Measurements from ENCODE around the gene FLRT2. TPM values are rescaled to one million over a fixed set of nuclear protein-coding genes. Genes with fewer than 3 reads are reported as not detected.

FLRT2 gene
- total RNA-seq, 2 donors from 2014 or later, result 0.25 to 1.5 TPM

GRCh38 chr14:85579942-85580341 lies 50.0 kb downstream of the FLRT2 start:
- no peak overlapping the region for H3K4me3 Mint-ChIP-seq
- H3K4me1 Mint-ChIP-seq (ENCODE audit: low read depth in 2 of 2), result no peaks in the 10 kb centered on the region
- H3K27me3 Mint-ChIP-seq, result no peaks in the 10 kb centered on the region
- H3K9me3 Mint-ChIP-seq, result no peaks in the 10 kb centered on the region
- no peak overlapping the region for H3K27ac Mint-ChIP-seq
- ATAC-seq (no peak), DNase-seq (ENCODE audit: low spot score) (no peak)
- no peaks in the 10 kb centered on the region for H3K36me3 Mint-ChIP-seq

GRCh38 chr14:85580536-85581140 lies 50.7 kb downstream of the FLRT2 start:
- ATAC-seq (no peak), DNase-seq (ENCODE audit: low spot score) (no peak)
- H3K27ac Mint-ChIP-seq, result no peak overlapping the region
- H3K27me3 Mint-ChIP-seq, result no peaks in the 10 kb centered on the region
- no peaks in the 10 kb centered on the region for H3K4me1 Mint-ChIP-seq (ENCODE audit: low read depth in 2 of 2)
- no peaks in the 10 kb centered on the region for H3K9me3 Mint-ChIP-seq
- no peak overlapping the region for H3K4me3 Mint-ChIP-seq
- H3K36me3 Mint-ChIP-seq, result no peaks in the 10 kb centered on the region

GRCh38 chr14:85581691-85582090 lies 51.7 kb downstream of the FLRT2 start:
- Mint-ChIP-seq H3K9me3 (no peaks in the 10 kb centered on the region), H3K36me3 (no peaks in the 10 kb centered on the region), H3K4me1 (ENCODE audit: low read depth in 2 of 2) (no peaks in the 10 kb centered on the region), H3K27ac (no peak overlapping the region), H3K27me3 (no peaks in the 10 kb centered on the region), H3K4me3 (no peak overlapping the region)
- ATAC-seq (no peak), DNase-seq (ENCODE audit: low spot score) (no peak)

- Mint-ChIP-seq H3K36me3 (no peaks in the 10 kb centered on the region), H3K4me1 (ENCODE audit: low read depth in 2 of 2) (peaks cover 4% of the 10 kb centered on the region in 2 donors), H3K27ac (no peak overlapping the region), H3K4me3 (no peak overlapping the region), H3K9me3 (no peaks in the 10 kb centered on the region), H3K27me3 (no peaks in the 10 kb centered on the region)
- ATAC-seq, result no peak
- no peak for DNase-seq (ENCODE audit: low spot score)
Measured at GRCh38 chr14:85583380-85583779, 53.4 kb downstream of the FLRT2 start.

GRCh38 chr14:85584481-85584880 lies 54.5 kb downstream of the FLRT2 start:
- Mint-ChIP-seq H3K27ac (no peak overlapping the region), H3K4me1 (ENCODE audit: low read depth in 2 of 2) (peaks cover 4% of the 10 kb centered on the region in 2 donors), H3K36me3 (no peaks in the 10 kb centered on the region), H3K4me3 (no peak overlapping the region), H3K9me3 (no peaks in the 10 kb centered on the region), H3K27me3 (no peaks in the 10 kb centered on the region)
- DNase-seq (ENCODE audit: low spot score) (no peak), ATAC-seq (no peak)

- no peak overlapping the region for H3K27ac Mint-ChIP-seq
- no peaks in the 10 kb centered on the region for H3K36me3 Mint-ChIP-seq
- no peaks in the 10 kb centered on the region for H3K9me3 Mint-ChIP-seq
- peaks cover 4% of the 10 kb centered on the region in 2 donors for H3K4me1 Mint-ChIP-seq (ENCODE audit: low read depth in 2 of 2)
- no peak for ATAC-seq
- H3K27me3 Mint-ChIP-seq, result peaks cover 0 to 3% of the 10 kb centered on the region in 2 donors
- no peak for DNase-seq (ENCODE audit: low spot score)
- no peak overlapping the region for H3K4me3 Mint-ChIP-seq
Measured at GRCh38 chr14:85587151-85587711, 57.3 kb downstream of the FLRT2 start.

- Mint-ChIP-seq H3K27me3 (peaks cover 0 to 3% of the 10 kb centered on the region in 2 donors), H3K4me1 (ENCODE audit: low read depth in 2 of 2) (peaks cover 4% of the 10 kb centered on the region in 2 donors), H3K36me3 (no peaks in the 10 kb centered on the region), H3K27ac (no peak overlapping the region), H3K9me3 (no peaks in the 10 kb centered on the region), H3K4me3 (no peak overlapping the region)
- ATAC-seq (no peak), DNase-seq (ENCODE audit: low spot score) (no peak)
Measured at GRCh38 chr14:85590784-85591183, 60.8 kb downstream of the FLRT2 start.

GRCh38 chr14:85594217-85594616 lies 64.3 kb downstream of the FLRT2 start:
- no peak overlapping the region for H3K4me3 Mint-ChIP-seq
- peaks cover 0 to 3% of the 10 kb centered on the region in 2 donors for H3K27me3 Mint-ChIP-seq
- no peaks in the 10 kb centered on the region for H3K4me1 Mint-ChIP-seq (ENCODE audit: low read depth in 2 of 2)
- ATAC-seq (no peak), DNase-seq (ENCODE audit: low spot score) (no peak)
- H3K36me3 Mint-ChIP-seq, result no peaks in the 10 kb centered on the region
- H3K27ac Mint-ChIP-seq, result no peak overlapping the region
- no peaks in the 10 kb centered on the region for H3K9me3 Mint-ChIP-seq

GRCh38 chr14:85595981-85596380 lies 66.0 kb downstream of the FLRT2 start:
- H3K4me1 Mint-ChIP-seq (ENCODE audit: low read depth in 2 of 2), result no peaks in the 10 kb centered on the region
- no peak overlapping the region for H3K27ac Mint-ChIP-seq
- ATAC-seq (no peak), DNase-seq (ENCODE audit: low spot score) (no peak)
- no peak overlapping the region for H3K4me3 Mint-ChIP-seq
- H3K36me3 Mint-ChIP-seq, result no peaks in the 10 kb centered on the region
- H3K27me3 Mint-ChIP-seq, result peaks cover 2 to 8% of the 10 kb centered on the region in 2 donors
- H3K9me3 Mint-ChIP-seq, result peaks cover 4% of the 10 kb centered on the region

GRCh38 chr14:85596562-85596961 lies 66.6 kb downstream of the FLRT2 start:
- H3K36me3 Mint-ChIP-seq, result no peaks in the 10 kb centered on the region
- no peak overlapping the region for H3K27ac Mint-ChIP-seq
- DNase-seq (ENCODE audit: low spot score) (no peak), ATAC-seq (no peak)
- H3K27me3 Mint-ChIP-seq, result peaks cover 2 to 8% of the 10 kb centered on the region in 2 donors
- H3K4me1 Mint-ChIP-seq (ENCODE audit: low read depth in 2 of 2), result no peaks in the 10 kb centered on the region
- no peak overlapping the region for H3K4me3 Mint-ChIP-seq
- peaks cover 4% of the 10 kb centered on the region for H3K9me3 Mint-ChIP-seq

- DNase-seq (ENCODE audit: low spot score), result no peak
- Mint-ChIP-seq H3K36me3 (no peaks in the 10 kb centered on the region), H3K27ac (no peak overlapping the region), H3K9me3 (peaks cover 4% of the 10 kb centered on the region), H3K4me1 (ENCODE audit: low read depth in 2 of 2) (no peaks in the 10 kb centered on the region), H3K27me3 (peaks cover 2 to 8% of the 10 kb centered on the region in 2 donors), H3K4me3 (no peak overlapping the region)
- ATAC-seq, result no peak
Measured at GRCh38 chr14:85597701-85598100, 67.8 kb downstream of the FLRT2 start.

- no peaks in the 10 kb centered on the region for H3K36me3 Mint-ChIP-seq
- ATAC-seq (no peak), DNase-seq (ENCODE audit: low spot score) (no peak)
- no peak overlapping the region for H3K4me3 Mint-ChIP-seq
- peaks cover 2 to 8% of the 10 kb centered on the region in 2 donors for H3K27me3 Mint-ChIP-seq
- H3K9me3 Mint-ChIP-seq, result peaks cover 4% of the 10 kb centered on the region
- H3K4me1 Mint-ChIP-seq (ENCODE audit: low read depth in 2 of 2), result no peaks in the 10 kb centered on the region
- no peak overlapping the region for H3K27ac Mint-ChIP-seq
Measured at GRCh38 chr14:85599939-85600338, 70.0 kb downstream of the FLRT2 start.

GRCh38 chr14:85601246-85601645 lies 71.3 kb downstream of the FLRT2 start:
- no peak for ATAC-seq
- no peak overlapping the region for H3K4me3 Mint-ChIP-seq
- peaks cover 4% of the 10 kb centered on the region for H3K9me3 Mint-ChIP-seq
- H3K4me1 Mint-ChIP-seq (ENCODE audit: low read depth in 2 of 2), result no peaks in the 10 kb centered on the region
- H3K27ac Mint-ChIP-seq, result no peak overlapping the region
- no peaks in the 10 kb centered on the region for H3K36me3 Mint-ChIP-seq
- H3K27me3 Mint-ChIP-seq, result peaks cover 2 to 8% of the 10 kb centered on the region in 2 donors
- no peak for DNase-seq (ENCODE audit: low spot score)

- Mint-ChIP-seq H3K4me1 (ENCODE audit: low read depth in 2 of 2) (no peaks in the 10 kb centered on the region), H3K27ac (no peak overlapping the region), H3K36me3 (no peaks in the 10 kb centered on the region), H3K4me3 (no peak overlapping the region), H3K27me3 (peaks cover 2 to 8% of the 10 kb centered on the region in 2 donors), H3K9me3 (peaks cover 4% of the 10 kb centered on the region)
- no peak for ATAC-seq
- DNase-seq (ENCODE audit: low spot score), result no peak
Measured at GRCh38 chr14:85601690-85602089, 71.7 kb downstream of the FLRT2 start.

GRCh38 chr14:85602345-85602744 lies 72.4 kb downstream of the FLRT2 start:
- Mint-ChIP-seq H3K4me1 (ENCODE audit: low read depth in 2 of 2) (no peaks in the 10 kb centered on the region), H3K27me3 (peaks cover 2 to 8% of the 10 kb centered on the region in 2 donors), H3K27ac (no peak overlapping the region), H3K9me3 (peaks cover 4% of the 10 kb centered on the region), H3K36me3 (no peaks in the 10 kb centered on the region), H3K4me3 (no peak overlapping the region)
- ATAC-seq, result no peak
- no peak for DNase-seq (ENCODE audit: low spot score)
